Measurements from ENCODE around the gene ARHGAP26. TPM values are rescaled to one million over a fixed set of nuclear protein-coding genes. Genes with fewer than 3 reads are reported as not detected.

The ARHGAP26 gene
- total RNA-seq, 1 donor from 2014 or later: 71.6 TPM

GRCh38 chr5:143052967-143053682 lies 282.9 kb downstream of the ARHGAP26 start:
- DNase-seq (ENCODE audit: low spot score) (no peak), ATAC-seq (no peak)
- intact Hi-C loops (cut with DNase I): no loop called here

DNA sequence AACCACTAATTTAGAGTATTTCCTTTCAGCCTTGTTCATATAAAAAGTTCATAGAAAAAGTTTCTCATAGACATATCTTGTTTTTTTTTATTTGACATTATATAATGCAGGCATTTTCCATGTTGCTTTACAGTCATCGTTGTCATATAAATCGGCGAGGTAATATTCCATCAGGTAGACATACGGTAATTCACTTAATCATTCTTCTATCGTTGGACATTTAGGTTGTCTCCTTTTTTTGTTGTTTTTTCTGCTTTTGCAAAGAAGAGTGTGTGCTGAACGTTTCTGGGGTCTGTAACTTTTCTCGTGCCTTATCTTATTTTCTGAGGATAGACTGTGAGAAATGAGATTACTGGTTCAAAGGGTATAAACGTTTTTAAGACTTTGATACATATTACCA lies 283.6 kb downstream of the ARHGAP26 start:
- DNase-seq (ENCODE audit: low spot score) (no peak), ATAC-seq (no peak)
- intact Hi-C loops (cut with DNase I): no loop called here

- ATAC-seq: no peak
- intact Hi-C loops (cut with DNase I): no loop called here
- no peak for DNase-seq (ENCODE audit: low spot score)
These were observed 284.3 kb downstream of the ARHGAP26 start for GRCh38 chr5:143054480-143054941.

- intact Hi-C loops (cut with DNase I): no loop called here
- no peak for DNase-seq (ENCODE audit: low spot score)
- no peak for ATAC-seq
These were observed 285.6 kb downstream of the ARHGAP26 start for GRCh38 chr5:143055596-143056338.

DNA sequence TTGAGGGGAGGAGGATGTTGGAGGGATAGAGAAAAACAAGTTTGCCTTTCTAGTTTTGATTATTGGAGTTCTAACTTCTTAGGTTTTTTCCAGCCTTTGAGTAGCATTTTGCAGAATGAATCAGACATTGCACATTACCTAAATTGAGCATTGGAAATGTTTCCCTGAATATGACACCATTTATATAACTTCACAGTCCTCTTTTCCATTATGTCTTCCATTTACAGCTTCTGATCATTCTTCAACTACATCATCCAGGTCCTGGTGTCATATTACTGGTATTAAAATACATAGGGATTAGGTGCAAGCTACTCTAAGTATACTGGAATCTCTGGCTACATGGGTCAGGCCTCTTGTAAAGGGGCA lies 286.1 kb downstream of the ARHGAP26 start:
- intact Hi-C loops (cut with DNase I): no loop called here
- DNase-seq (ENCODE audit: low spot score) (no peak), ATAC-seq (no peak)

DNA sequence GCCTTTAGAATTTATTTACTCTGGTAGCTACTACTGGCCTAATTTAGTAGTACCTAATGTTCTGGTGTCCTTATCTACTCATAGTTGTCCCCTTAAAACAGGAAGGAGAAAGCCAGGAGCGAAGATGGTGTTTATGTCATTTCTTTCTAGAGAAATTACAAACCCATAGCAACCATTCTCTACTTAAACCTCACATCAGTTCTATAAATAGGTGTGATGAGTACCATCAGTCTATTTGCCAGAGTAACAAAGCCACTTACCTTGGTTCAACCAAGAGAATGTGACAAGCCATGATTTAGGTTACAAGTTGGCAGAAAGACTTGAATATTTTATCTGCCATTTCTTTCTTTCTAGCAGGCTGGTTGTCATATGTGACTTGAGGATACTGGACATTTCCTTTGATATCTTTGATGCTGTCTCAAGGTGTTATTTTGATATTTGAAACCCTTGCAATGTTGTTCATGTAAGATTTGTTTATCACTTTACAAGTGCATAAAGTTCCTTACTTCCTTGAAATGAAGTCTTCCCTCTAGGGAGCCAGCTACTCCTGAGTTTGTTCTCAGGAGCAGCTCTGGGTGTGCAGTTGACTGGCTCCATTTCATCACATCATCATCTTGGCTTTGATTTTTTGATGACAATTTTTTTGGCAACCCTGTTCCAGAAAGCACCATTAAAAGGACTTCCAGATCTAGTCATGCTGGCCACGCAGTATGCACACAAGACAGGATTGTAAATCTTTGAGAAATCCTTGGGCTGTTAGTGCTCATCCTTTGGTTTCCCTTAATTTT lies 286.8 kb downstream of the ARHGAP26 start:
- DNase-seq (ENCODE audit: low spot score) (no peak), ATAC-seq (peak; percentile 40)
- intact Hi-C loops (cut with DNase I): no loop called here

- intact Hi-C loops (cut with DNase I): no loop called here
These were observed 287.4 kb downstream of the ARHGAP26 start for GRCh38 chr5:143057580-143057999.

DNA sequence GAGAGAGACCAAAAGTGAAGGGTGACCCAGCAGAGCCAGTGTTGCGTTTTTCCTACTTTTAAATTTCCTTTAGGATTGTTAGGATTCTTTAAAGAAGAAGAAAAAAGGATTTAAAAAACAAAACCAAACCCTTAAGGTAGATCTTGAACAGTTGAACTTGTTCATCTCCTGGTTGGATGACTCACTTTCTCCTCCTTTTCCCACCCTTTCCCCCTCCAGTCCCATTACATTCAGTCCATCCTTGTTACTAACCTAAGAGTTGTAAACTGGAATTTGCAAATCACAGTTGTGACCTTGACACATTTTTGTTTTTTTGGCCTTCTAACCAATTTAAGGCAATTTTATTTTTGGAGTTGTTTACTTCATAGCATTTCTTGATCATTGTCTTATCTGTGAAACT lies 289.2 kb downstream of the ARHGAP26 start:
- intact Hi-C loops (cut with DNase I): no loop called here
- DNase-seq (ENCODE audit: low spot score) (no peak), ATAC-seq (no peak)

More at GRCh38 chr5:143057580-143057999, 287.4 kb downstream of the ARHGAP26 start:
- ATAC-seq (peak; percentile 59), DNase-seq (ENCODE audit: low spot score) (no peak)

- DNase-seq (ENCODE audit: low spot score): no peak
- intact Hi-C loops (cut with DNase I): no loop called here
- no peak for ATAC-seq
These were observed 290.0 kb downstream of the ARHGAP26 start for GRCh38 chr5:143059976-143060765.

- no peak for ATAC-seq
- no peak for DNase-seq (ENCODE audit: low spot score)
- intact Hi-C loops (cut with DNase I): no loop called here
These were observed 291.2 kb downstream of the ARHGAP26 start for GRCh38 chr5:143061161-143061945.

GRCh38 chr5:143062379-143062778 lies 292.2 kb downstream of the ARHGAP26 start:
- intact Hi-C loops (cut with DNase I): no loop called here
- no peak for DNase-seq (ENCODE audit: low spot score)
- ATAC-seq: no peak

DNA sequence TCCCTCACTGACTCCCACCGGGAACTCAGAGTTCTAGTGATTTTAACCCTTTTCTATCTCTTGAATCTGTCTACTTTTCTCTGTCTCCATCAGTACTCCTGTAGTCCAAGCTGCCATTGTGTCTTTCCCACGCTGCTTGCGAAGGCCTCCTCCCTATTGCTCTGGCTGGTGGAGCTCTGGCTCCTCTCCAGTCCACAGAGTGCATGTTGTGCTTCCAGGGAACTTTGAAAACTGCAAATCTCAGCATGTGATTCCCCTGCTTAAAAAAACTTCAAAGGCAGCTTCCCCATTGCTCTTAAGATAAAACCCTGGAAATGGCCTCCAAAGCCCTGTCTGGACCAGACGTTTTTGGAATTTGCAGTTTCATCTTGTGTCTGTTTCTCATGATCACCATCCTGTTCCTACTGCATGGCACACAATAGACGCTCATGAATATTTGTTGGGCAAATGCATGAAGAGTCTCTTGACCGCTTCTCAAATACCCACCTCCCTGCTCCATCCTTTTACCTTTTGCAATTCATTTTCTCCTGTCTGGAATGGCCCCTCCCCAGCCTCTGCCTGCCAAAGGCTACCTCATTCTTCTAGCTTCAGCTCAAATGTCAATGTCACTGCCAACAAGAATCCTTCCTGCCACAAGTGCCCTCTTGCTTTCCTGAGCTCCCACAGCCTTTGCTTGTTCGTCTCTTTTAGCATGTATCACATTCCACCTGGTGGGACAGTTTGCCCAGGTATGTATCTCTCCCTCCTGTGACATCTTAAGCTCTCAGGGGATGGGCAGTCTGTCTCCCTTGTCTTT lies 293.2 kb downstream of the ARHGAP26 start:
- ATAC-seq (peak; percentile 79), DNase-seq (ENCODE audit: low spot score) (peak; percentile 74)
- intact Hi-C loops (cut with DNase I): no loop called here

GRCh38 chr5:143064218-143064641 lies 294.1 kb downstream of the ARHGAP26 start:
- no peak for DNase-seq (ENCODE audit: low spot score)
- ATAC-seq: peak; percentile 66
- intact Hi-C loops (cut with DNase I): no loop called here

DNA sequence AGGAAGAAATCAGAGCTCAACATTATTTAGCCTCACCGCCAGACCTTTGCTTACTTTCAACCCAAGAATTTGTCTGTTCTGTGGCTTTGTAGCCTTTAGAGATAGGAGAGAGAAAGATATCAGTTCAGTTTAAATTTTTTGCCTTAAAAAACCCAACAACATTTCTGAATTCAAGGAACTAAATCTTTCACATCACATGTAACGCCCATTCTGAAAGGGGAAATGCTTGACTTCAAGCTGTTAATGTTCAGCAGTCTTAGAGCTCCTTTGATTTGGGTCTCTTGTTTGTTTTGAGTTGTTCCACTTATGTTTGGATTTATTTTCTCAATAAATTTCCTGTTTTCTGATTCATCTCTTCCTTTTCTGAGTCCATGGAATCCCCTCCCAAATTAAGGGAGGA lies 294.5 kb downstream of the ARHGAP26 start:
- intact Hi-C loops (cut with DNase I): no loop called here
- no peak for ATAC-seq
- no peak for DNase-seq (ENCODE audit: low spot score)

GRCh38 chr5:143065185-143065965 lies 295.2 kb downstream of the ARHGAP26 start:
- intact Hi-C loops (cut with DNase I): no loop called here
- ATAC-seq: peak; percentile 18
- no peak for DNase-seq (ENCODE audit: low spot score)

GRCh38 chr5:143065996-143066522 lies 295.9 kb downstream of the ARHGAP26 start:
- DNase-seq (ENCODE audit: low spot score): no peak
- no peak for ATAC-seq
- intact Hi-C loops (cut with DNase I): no loop called here
